GM15510 (cell line): ENCODE measurements around the gene COTL1.

Experiments used
- POLR2A ChIP-seq: IDR thresholded peaks from 3 replicates; pipeline ENCODE4 v1.6.1; 2011; ENCODE audit warnings: borderline replicate concordance; ENCODE audit not compliant: insufficient read length; ENCODE audit errors: extremely low read depth

COTL1 gene

DNA sequence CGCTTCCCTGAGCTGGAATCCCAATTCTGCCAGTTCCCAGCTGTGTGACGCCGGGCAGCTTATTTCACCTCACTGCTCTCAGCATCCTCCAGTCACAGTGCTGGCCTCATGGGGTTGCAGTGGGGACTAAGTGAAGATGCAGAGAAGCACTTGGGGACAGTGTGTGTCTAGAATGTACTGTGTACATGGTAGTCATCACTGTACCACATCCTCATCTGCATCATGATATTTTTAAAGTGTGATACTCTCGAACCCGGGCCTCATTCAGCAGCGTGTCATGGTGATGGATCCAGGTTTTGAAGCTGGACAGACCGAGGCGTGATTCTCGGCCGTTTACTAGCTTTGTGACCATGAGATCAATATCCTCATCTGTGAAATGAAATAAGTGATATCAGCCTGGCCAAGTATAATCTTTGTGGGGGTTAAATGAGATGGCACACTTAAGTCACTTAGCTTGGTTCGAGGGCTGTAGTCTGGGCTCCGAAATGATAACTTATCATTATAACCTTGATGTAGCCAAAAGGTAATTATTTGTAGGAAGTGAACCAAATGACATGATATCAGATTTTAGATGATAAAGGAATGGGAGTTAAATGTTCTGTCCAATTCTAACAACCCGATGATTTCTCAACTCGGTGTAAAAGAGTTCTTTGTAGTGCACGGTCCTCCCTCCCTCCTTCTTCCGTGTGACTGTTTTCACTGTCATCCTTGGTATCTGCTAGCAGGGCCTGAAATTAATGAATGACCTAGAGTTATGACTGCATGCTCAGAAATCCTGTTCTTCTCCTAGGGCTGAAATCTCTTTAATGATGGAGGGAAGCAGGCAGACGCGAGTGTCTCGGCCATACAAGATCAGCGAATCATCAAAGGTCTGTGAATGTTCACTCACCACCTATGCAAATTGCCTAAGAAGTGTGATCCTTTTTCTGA is 32.4 kb upstream of the COTL1 start:
- no peak for TF ChIP-seq POLR2A

DNA sequence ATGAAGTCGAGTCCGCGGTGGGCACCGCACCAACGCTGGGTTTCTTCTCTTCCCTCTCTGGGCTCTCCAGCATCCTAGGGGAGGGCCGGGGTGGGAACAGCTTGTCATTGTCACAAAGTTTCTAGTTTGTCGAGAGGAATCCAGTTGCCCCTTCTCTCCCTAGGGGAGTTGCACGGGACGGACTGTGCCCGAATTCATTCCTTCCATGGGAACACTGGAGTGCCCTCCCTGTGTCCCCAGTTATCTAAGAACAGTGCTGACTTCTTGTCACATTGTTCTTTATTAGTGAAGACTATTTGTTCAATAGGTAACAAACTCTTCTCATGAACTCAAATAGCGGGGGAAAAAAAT is 31.6 kb upstream of the COTL1 start:
- no peak for TF ChIP-seq POLR2A

DNA sequence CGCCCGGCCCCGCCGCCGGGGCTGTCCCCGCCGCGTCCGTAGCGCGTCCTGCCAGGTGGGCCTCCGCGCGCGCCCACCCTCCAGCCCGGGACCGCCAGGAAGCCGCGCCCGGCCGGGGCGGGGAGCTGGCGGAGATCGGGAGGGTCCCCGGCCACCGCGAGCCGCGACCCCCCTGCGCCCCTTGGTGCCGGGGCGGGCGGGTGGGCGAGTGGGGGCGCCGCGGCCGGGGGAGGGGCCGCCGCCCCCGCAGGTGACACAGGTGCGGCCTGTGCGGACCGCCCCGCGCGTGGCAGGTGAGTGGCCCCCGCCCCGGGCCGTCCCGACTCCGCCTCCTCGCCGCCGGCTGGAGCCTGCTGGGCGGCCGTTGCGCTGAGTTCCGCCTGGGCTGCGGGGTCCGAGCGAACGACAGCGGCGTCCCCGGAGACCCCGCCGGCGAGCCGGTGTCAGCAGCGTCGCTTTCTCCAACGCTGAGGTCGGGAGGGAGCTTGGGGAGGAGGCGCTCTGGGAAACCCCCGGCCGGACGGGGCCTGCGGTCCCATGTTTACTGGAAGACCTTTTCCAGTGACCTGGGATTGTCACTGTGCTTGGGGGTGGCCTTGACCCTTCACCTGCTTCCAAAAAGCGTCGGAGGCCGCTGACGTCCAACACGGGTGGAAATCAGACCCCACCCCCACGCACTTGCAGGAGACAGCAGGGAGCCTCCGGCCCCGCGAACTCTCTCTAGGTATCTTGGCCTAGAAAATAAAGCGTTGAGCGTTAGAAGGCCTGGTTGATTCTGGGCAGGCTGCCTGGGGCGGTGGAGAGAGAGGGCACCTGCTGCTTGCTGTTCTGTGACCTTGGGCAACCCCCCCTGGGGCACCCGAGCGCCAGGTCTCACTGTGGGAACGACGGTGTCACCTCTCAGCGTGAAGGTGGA is 31.0 kb upstream of the COTL1 start:
- peak; percentile 26 for TF ChIP-seq POLR2A

GRCh38 chr16:84647828-84648594 is 30.1 kb upstream of the COTL1 start, which contains the start of gene KLHL36:
Gene KLHL36, plus strand, starts transcription at chr16:84648511. Its CDS starts 2,357 bp downstream, at chr16:84650868.
- peak; percentile 67 for TF ChIP-seq POLR2A

DNA sequence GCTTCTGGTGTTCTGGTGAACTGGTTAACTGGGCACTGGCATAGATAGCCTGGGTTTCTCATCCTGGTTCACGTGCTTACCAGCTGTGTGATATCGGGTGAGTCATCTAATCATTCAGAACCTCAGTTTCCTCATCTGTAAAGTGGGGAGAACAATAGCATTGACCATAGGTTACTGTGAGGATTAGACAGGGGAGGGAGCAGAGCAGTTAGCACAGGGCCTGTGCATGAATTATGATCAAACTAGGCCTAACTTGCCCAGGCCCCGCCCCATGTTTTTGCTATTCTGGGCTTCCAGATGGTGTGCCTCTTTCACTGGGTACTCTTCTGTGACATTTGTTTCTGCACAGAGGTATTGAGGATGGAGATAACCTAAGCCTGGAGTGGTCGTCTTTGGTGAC is 25.8 kb upstream of the COTL1 start:
- no peak for TF ChIP-seq POLR2A

- TF ChIP-seq POLR2A, result no peak
Observed at GRCh38 chr16:84643180-84643583, 25.3 kb upstream of the COTL1 start.

- TF ChIP-seq POLR2A, result no peak
Observed at GRCh38 chr16:84641643-84642358, 23.9 kb upstream of the COTL1 start.

DNA sequence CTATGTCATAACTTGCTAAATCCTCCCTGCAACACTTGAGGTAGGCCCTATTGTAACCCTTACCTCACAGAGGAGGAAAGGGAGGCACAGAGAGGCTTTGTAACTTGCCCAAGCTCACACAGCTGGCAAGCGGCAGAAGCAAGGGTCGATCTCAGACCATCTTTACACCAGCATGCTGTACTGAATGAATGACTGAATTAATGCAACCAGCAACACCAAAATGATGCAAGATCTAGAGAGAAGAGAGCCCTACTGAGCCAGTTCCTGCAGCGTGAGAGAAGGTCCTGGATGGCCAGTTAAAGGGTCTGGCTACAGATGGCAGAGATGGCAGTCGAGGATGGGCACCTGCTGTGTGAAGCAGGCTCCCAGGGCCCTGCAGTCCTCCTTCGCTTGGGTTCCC is 22.3 kb upstream of the COTL1 start:
- no peak for TF ChIP-seq POLR2A

DNA sequence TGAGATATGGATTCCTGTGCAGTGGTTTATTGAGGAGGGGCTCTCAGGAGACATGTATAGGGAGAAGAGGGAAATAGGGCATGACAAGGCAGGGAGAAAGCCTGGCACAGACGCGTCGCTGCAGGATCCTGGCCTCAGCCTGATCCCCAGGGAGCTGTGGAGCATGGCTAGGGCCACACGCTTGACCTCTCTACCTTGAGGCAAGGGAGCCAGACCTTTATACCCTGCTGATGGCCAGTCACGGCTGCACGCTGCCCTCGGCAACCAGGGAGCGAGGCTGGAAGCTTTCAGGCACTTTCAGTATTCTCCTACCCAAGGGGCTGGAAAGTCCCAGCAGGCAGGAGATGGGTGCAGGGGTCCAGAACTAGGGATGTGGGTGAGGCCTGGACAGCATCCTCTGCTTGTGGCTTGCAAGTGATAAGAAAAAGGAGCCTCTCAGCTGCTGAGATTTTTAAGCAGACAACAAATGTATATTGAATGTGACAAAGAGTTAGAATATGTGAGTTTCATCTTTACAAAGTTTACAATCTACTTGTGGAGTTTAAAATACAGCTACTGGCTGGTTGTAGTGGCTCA is 20.4 kb upstream of the COTL1 start:
- TF ChIP-seq POLR2A, result no peak

DNA sequence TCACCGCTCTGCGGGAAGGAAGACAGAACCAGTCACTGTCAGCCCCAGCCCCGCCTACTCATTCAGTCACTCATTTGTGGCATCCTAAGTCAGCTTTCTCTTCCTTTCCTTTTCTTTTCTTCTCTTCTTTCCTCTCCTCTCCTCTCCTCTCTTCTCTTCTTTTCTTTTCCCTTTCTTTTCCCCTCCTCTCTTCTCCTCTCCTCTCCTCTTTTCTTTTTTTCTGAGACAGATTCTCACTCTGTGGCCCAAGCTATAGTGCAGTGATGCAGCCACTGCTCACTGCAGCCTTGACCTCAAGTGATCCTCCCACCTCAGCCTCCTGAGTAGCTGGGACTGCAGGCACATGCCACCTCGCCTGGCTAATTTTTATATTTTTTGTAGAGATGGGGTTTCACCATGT is 19.8 kb upstream of the COTL1 start:
- no peak for TF ChIP-seq POLR2A

DNA sequence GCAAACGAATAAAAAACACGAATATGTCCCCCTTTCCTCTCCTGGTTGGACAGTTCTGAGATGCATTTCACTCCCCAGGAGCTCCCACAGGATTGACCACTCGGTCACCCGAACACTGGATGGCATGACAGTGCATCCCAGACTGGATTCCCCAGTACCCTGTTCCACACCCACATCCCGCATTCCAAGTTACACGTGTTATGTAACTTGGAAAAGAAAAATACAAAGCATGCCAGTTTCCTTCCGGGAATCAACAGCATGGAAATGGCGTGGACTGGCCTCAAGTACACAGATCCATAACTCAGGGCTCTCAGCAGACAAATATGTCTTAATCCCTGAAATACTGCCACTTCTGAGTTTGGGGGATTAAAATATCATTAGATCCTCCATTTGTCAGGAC is 17.8 kb upstream of the COTL1 start:
- no peak for TF ChIP-seq POLR2A

- TF ChIP-seq POLR2A, result no peak
Observed at GRCh38 chr16:84633622-84634021, 15.7 kb upstream of the COTL1 start.

- TF ChIP-seq POLR2A, result no peak
Observed at GRCh38 chr16:84631886-84632285, 14.0 kb upstream of the COTL1 start.

DNA sequence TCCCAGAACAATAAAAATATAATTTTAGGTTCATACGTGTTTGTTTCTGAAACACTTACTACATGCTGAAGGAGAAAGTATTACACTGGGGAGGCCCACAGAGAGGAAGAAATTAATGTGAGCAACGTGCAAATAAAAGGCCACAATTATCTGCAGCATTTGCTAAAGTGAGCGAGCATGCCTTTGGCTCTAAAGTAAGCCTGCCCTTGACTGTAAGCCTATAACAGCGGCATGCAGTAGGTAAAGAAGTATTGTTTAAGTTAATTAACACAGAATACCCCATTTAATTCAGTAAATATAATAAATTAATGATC is 13.2 kb upstream of the COTL1 start:
- no peak for TF ChIP-seq POLR2A

GRCh38 chr16:84630446-84631152 is 12.7 kb upstream of the COTL1 start:
- no peak for TF ChIP-seq POLR2A
